GM21390 (cell line): ENCODE measurements around the gene USP44.
"Not testable (repeated sequence)": the region's sequence is repeated elsewhere in the genome, so short reads cannot be mapped to it uniquely, and the experiment has no call there.

ENCODE experiments used
- ATAC-seq: cut with Tn5 transposase; IDR thresholded peaks from one replicate; pipeline ENCODE4 v1.9.1; 2021; ENCODE audit not compliant: unreplicated experiment

USP44 gene

GRCh38 chr12:95511977-95512376, 39.3 kb downstream of the USP44 start:
- ATAC-seq, result no peak

DNA sequence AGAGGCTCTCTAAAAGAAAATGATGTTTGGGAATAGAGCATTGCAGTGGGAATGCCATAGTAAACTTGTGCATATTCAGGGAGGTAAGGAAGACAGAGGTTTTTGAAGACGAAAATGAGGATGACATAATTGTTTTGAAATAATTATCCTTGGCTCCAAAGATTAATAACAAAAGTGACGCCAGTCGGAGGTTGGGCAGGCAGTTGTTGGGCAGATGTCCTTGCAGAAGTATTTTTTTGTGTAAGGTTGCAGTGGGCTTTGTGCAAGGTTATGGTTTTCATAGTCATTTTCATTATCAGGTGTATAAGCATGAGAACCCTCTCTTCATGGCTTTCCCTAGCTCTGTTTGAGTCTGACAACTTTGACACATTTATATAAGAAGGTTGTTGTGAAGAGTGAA, 42.0 kb downstream of the USP44 start:
- ATAC-seq, result no peak

DNA sequence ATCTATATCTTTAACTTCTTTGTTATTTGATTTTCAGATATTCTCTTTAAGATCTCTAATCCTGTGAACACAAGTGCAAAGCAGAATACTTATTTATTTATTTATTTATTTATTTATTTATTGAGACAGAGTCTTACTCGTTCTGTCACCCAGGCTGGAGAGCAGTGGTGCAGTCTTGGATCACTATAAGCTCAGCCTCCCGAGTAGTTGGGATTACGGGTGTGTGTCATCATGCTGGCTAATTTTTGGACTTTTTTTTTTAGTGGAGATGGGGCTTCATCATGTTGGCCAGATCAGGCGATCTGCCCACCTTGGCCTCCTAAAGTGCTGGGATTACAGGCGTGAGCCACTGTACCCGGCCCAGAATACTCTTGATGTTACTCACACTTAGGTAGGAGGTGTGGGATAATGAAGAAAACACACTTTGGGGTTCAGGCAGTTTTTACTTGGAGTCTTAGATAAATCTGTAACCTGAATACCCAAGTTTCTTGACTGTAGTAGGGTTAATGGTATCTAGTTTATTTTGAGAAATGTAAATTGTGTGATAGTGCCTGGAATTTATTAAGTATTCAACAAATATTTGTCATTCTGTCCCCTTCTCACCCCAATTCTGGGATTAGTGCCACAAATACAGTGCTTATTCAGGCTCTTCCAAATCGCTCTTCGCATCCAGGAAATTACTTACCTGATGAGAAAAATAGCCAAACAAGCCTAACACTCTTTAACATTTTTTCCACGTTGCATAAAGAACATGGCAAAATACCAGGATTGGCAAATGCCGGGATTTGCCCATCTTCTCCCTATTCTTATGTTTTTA, 44.4 kb downstream of the USP44 start:
- ATAC-seq, result no peak

- ATAC-seq, result no peak
Measured at GRCh38 chr12:95505039-95505438, 46.2 kb downstream of the USP44 start.

- no peak for ATAC-seq
Measured at GRCh38 chr12:95504140-95504539, 47.1 kb downstream of the USP44 start.

GRCh38 chr12:95499772-95500171, 51.5 kb downstream of the USP44 start:
- no peak for ATAC-seq

GRCh38 chr12:95498968-95499367, 52.3 kb downstream of the USP44 start:
- ATAC-seq, result no peak

DNA sequence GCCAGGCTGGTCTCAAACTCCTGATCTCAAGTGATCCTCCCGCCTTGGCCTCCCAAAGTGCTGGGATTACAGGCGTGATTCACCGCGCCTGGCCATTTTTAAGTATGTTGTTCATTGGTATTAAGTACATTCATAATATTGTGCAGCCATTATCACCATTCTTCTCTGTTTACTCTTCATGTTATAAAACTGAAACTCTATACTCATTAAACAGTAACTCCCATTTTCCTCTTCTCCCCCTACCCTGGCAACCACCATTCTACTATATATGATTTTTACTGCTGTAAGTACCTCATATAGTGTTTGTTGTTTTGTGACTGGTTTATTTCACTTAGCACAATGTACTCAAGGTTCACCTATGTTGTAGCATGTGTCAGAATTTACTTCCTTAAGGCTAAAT, 54.2 kb downstream of the USP44 start:
- no peak for ATAC-seq

- no peak for ATAC-seq
Measured at GRCh38 chr12:95495433-95495832, 55.8 kb downstream of the USP44 start.

DNA sequence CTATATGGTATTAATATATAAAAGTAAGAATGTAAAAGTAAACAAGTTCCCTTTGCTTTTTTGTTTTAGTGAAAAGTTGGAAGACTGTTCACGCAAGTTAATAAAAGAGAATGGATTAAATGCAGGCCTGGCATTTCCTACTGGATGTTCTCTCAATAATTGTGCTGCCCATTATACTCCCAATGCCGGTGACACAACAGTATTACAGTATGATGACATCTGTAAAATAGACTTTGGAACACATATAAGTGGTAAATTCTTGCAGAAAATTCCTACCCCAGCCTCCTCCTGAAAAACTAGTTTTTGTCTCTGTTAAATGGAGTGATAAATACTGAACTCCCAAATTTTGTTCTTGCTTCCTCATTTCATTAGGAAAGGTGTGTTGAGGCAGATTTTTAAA, 56.4 kb downstream of the USP44 start:
- no peak for ATAC-seq

GRCh38 chr12:95492462-95492861, 58.8 kb downstream of the USP44 start:
- no peak for ATAC-seq

DNA sequence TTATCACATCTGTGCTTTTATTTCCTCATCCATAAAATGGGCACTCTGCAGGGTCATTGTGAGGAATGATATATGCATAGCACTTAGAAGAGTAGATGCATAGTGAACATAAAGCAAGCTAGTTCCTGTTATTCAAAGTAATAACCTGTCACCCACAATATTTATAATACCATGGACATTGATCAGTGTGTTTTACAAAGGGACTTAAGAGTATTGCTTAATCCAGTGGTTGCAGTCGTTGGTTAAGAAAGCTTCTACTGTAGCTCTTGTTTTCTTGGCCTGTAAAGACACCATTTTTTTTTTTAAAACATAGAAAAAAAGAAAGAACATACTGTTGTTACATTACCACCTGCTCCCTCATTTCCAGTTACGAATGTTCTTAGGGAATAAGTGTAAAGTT, 64.3 kb downstream of the USP44 start:
- ATAC-seq, result no peak

- no peak for ATAC-seq
Measured at GRCh38 chr12:95484524-95484923, 66.8 kb downstream of the USP44 start.

DNA sequence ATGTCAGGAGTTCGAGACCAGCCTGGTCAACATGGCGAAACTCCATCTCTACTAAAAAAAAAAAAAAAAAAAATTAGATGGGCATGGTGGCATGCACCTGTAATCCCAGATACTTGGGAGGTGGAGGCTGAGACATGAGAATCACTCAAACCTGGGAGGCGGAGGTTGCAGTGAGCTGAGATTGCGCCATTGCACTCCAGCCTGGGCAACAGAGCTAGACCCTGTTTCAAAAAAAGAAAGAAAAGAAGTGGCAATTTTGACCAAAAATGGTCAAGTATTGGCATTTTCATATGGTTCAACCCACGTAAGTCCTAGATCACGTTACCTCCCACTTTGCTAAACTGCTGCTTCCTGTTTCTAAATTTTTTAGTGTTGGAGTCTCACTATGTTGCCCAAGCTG, 68.7 kb downstream of the USP44 start:
- ATAC-seq, result not testable (repeated sequence)

- no peak for ATAC-seq
Measured at GRCh38 chr12:95481888-95482287, 69.4 kb downstream of the USP44 start.

DNA sequence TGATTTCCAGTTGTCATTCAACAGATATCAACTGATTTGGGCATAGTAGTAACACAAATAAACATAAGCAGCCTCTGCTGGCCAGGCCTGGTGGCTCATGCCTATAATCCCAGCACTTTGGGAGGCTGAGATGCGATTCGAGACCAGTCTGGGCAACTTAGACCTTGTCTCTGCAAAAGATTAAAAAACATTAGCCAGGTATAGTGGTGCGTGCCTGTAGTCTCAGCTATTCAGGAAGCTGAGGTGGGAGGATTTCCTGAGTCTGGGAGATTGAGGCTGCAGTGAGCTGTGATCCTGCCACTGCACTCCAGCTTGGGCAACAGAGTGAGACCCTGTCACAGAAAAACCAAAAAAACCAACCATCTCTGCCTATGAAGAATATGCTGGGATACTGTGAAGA, 70.2 kb downstream of the USP44 start:
- no peak for ATAC-seq

DNA sequence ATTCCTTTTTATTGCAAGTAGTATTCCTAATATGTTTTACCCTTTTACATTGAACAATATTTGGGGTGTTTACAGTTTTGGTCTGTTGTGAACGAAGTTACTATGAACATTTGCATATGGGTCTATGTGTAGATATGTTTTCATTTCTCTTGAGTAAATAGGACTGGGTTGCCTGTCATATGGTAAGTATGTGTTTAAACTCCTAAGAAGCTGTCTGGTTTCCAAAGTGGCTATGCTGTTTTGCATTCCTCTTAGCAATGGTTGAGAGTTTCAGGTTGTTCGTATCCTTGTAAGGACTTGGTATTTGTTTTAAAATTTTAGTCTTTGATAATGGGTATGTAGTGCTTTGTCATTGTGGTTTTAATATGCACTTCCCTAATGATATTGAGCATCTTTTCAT, 71.0 kb downstream of the USP44 start:
- no peak for ATAC-seq

DNA sequence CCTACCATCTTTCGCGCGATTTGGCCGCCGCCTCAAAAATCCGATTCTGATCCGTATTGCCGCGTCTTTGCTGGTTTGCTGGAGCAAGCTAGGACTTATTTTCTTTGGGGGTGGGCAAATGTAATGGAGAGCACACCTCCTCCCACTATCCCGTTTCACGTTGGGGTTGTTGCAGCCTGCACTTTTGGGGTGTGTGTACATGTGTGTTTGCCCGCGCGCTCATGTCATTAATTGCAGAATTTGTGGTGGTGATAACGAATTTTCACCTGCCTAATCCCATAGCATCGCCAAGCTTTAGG, 76.7 kb downstream of the USP44 start:
- no peak for ATAC-seq

DNA sequence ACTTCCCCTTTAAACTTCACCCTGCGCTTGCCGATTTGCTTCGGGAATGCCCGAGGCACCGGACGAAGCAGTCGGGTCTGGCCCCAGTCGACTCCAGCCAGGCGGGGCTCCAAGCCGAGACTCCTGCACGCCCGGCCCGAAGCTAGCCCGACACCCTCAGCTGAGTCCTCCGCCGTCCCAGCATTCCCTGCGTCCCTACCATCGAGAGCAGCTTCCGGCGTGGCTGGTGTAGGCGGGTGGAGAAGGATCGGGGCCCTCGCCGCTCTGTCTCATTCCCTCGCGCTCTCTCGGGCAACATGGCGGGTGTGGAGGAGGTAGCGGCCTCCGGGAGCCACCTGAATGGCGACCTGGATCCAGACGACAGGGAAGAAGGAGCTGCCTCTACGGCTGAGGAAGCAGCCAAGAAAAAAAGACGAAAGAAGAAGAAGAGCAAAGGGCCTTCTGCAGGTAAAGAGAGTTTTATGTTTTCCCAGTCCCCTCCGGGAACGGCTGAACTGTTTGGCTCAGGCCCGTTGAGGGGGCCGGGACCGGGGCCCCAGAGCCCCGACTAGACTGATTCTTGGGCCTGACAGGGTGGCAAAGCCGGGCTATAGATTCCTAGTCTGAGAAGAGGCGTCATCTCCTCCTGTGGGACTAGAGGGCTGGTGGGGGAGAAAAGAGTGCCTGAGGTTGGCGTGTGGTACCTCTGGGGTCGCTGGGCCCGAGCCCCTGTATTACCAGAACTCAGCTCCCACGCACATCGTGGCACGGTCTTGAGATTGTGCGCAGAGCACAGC, 77.2 kb downstream of the USP44 start, which contains the start of gene METAP2:
Gene METAP2 (plus strand): TSS at position 269 of the 776 bp plus-strand sequence. CDS start 28 bp downstream, at position 297.
- peak; percentile 97 for ATAC-seq

DNA sequence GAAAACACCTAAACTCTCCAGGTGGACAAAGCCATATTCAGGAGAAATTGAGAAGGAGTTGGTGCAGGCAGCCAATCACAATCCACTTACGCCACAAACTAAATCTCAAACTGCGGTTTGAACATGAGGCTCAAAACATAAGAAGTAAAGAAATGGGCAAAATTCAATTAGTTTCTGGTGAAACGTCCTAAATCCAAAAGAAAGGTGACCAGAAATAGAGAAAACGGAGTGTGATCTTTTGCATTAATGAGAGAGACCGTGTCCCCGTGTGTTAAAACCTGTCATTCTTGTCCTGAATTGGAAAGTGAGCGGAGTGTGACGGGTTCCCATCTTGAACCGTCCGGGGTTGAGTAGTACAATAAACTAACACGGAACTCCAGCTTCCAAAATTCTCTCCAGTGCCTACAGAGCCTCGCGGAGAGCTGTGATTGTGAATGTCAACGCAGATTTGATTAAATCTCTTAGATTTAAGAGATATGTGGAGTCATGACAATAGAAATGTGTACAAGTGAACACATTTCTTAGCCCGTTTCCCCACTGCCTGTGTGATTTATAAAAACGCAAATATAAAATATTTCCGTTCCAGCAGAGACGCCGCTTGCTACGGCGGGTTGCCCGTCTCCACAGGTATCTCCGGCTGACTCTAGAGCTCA, 77.9 kb downstream of the USP44 start:
- peak; percentile 33 for ATAC-seq

- ATAC-seq, result no peak
Measured at GRCh38 chr12:95470300-95470699, 81.0 kb downstream of the USP44 start.
